Liver (tissue), 9 donors: ENCODE measurements around the gene NDOR1. TPM values are rescaled to one million over a fixed set of nuclear protein-coding genes. Genes with fewer than 3 reads are reported as not detected.

Source experiments
- DNase-seq: peaks from one replicate; pipeline ENCODE4 v3.0.0-alpha.2; 2017; ENCODE audit warnings: low spot score
- H3K27ac ChIP-seq, 2 donors: one replicate each; pipeline ENCODE4 v1.7.0; 2013; ENCODE audit warnings: inconsistent platforms in 2 of 2, low read length in 2 of 2, control low read depth in 1 of 2, low read depth in 1 of 2, mild to moderate bottlenecking in 1 of 2
- H3K27me3 ChIP-seq, 4 donors: one replicate each; pipeline versions ENCODE4 v1.6.1 to v1.7.0; 2013; ENCODE audit warnings: low read length in 3 of 4, inconsistent platforms in 1 of 4, mild to moderate bottlenecking in 1 of 4, moderate library complexity in 1 of 4; ENCODE audit not compliant: control insufficient read depth in 4 of 4, insufficient read depth in 4 of 4
- H3K36me3 ChIP-seq, 4 donors: one replicate each; pipeline versions ENCODE4 v1.6.1 to v1.7.0; 2013; ENCODE audit warnings: low read length in 3 of 4, mild to moderate bottlenecking in 3 of 4, low read depth in 1 of 4, moderate library complexity in 1 of 4; ENCODE audit not compliant: control insufficient read depth in 4 of 4, insufficient read depth in 3 of 4
- H3K4me1 ChIP-seq, 4 donors: one replicate each; pipeline versions ENCODE4 v1.6.1 to v1.7.0; 2013; ENCODE audit warnings: low read length in 3 of 4, mild to moderate bottlenecking in 3 of 4, moderate library complexity in 1 of 4; ENCODE audit not compliant: control insufficient read depth in 4 of 4, insufficient read depth in 4 of 4
- H3K4me3 ChIP-seq, 3 donors: one replicate each; pipeline versions ENCODE4 v1.6.1 to v1.7.0; 2013; ENCODE audit warnings: low read length in 3 of 3, control low read depth in 1 of 3, low read depth in 1 of 3, mild to moderate bottlenecking in 1 of 3
- H3K9ac ChIP-seq, 2 donors: one replicate each; pipeline ENCODE4 v1.7.0; 2013; ENCODE audit warnings: low read length in 2 of 2, mild to moderate bottlenecking in 2 of 2, moderate library complexity in 2 of 2, control low read depth in 1 of 2, low read depth in 1 of 2
- H3K9me3 ChIP-seq, 4 donors: one replicate each; pipeline versions ENCODE4 v1.6.1 to v1.7.0; 2013; ENCODE audit warnings: low read length in 3 of 4; ENCODE audit not compliant: control insufficient read depth in 4 of 4
- ATF3 ChIP-seq: IDR thresholded peaks from 2 replicates; pipeline ENCODE4 v1.6.1; 2016; ENCODE audit warnings: antibody characterized with exemption
- EGR1 ChIP-seq, 2 donors: IDR thresholded peaks; 2 replicates each; pipeline ENCODE4 v1.6.1; 2016 to 2018; ENCODE audit warnings: antibody characterized with exemption in 2 of 2, low read depth in 2 of 2
- FOXA1 ChIP-seq: IDR thresholded peaks from 2 replicates; pipeline ENCODE4 v1.6.1; 2016; ENCODE audit warnings: antibody characterized with exemption
- FOXA2 ChIP-seq: IDR thresholded peaks from 2 replicates; pipeline ENCODE4 v1.6.1; 2016; ENCODE audit warnings: antibody characterized with exemption
- GABPA ChIP-seq, 2 donors: IDR thresholded peaks in 1 of 2; conservative IDR thresholded peaks in 1 of 2; 2 replicates each; pipeline ENCODE4 v1.6.1; 2016; ENCODE audit warnings: antibody characterized with exemption in 2 of 2, mild to moderate bottlenecking in 1 of 2, moderate library complexity in 1 of 2
- HNF4A ChIP-seq, 2 donors: conservative IDR thresholded peaks; 2 replicates each; pipeline ENCODE4 v1.6.1; 2016; ENCODE audit warnings: antibody characterized with exemption in 2 of 2, mild to moderate bottlenecking in 2 of 2
- HNF4G ChIP-seq: IDR thresholded peaks from 2 replicates; pipeline ENCODE4 v1.6.1; 2016; ENCODE audit warnings: antibody characterized with exemption
- JUND ChIP-seq, 2 donors: IDR thresholded peaks; 2 replicates each; pipeline ENCODE4 v1.6.1; 2016; ENCODE audit warnings: antibody characterized with exemption in 2 of 2
- NR2F2 ChIP-seq: IDR thresholded peaks from 2 replicates; pipeline ENCODE4 v1.6.1; 2016; ENCODE audit warnings: antibody characterized with exemption
- RAD21 ChIP-seq, 2 donors: IDR thresholded peaks; 2 replicates each; pipeline ENCODE4 v1.6.1; 2016; ENCODE audit warnings: antibody characterized with exemption in 2 of 2, mild to moderate bottlenecking in 2 of 2
- RXRA ChIP-seq, 2 donors: IDR thresholded peaks; 2 replicates each; pipeline ENCODE4 v1.6.1; 2017 to 2018; ENCODE audit warnings: antibody characterized with exemption in 2 of 2, mild to moderate bottlenecking in 1 of 2
- SP1 ChIP-seq: IDR thresholded peaks from 2 replicates; pipeline ENCODE4 v1.6.1; 2018; ENCODE audit warnings: antibody characterized with exemption, mild to moderate bottlenecking
- TAF1 ChIP-seq: conservative IDR thresholded peaks from 2 replicates; pipeline ENCODE4 v1.6.1; 2016; ENCODE audit warnings: antibody characterized with exemption, mild to moderate bottlenecking
- YY1 ChIP-seq: IDR thresholded peaks from 2 replicates; pipeline ENCODE4 v1.6.1; 2016; ENCODE audit warnings: antibody characterized with exemption, mild to moderate bottlenecking
- ZBTB33 ChIP-seq: IDR thresholded peaks from 2 replicates; pipeline ENCODE4 v1.6.1; 2016; ENCODE audit warnings: antibody characterized with exemption
- WGBS: extraction: QIAGEN DNeasy Blood & Tissue Kit; methylation state at CpG from one replicate; pipeline ENCODE4 v1.1.7; 2013; 5-methylcytosine and 5-hydroxymethylcytosine counted together
- polyA plus RNA-seq, 2 donors: library from polyadenylated mRNA; stranded (reverse) in 1 of 2; unstranded in 1 of 2; fragments of 200-250 nt in 1 of 2; fragments of >200 nt in 1 of 2; fragmentation: Nextera tagmentation in 1 of 2; extraction: Ambion mirVana in 1 of 2; gene quantifications; one replicate each; pipeline versions ENCODE4 v1.2.1 to v1.2.3, GENCODE V29; 2013 to 2015
- total RNA-seq, 2 donors: library from RNA; depleted of rRNA; stranded (reverse); fragments of >200 nt; gene quantifications; one replicate each; pipeline ENCODE4 v1.2.3, GENCODE V29; 2014
- TF ChIP-seq, protein P1 (sequence below): IDR thresholded peaks from 2 replicates; pipeline ENCODE4 v1.6.1; 2016; ENCODE audit warnings: antibody characterized with exemption, mild to moderate bottlenecking
- TF ChIP-seq, protein P2 (sequence below): IDR thresholded peaks from 2 replicates; pipeline ENCODE4 v1.6.1; 2016; ENCODE audit warnings: antibody characterized with exemption
- TF ChIP-seq, protein P3 (sequence below): fragments of 150-350 bp; IDR thresholded peaks from 2 replicates; pipeline ENCODE4 v1.5.1; 2017; ENCODE audit warnings: improper control_type of control experiment, low read depth, low read length; ENCODE audit not compliant: missing input control
- donor health status: healthy.
- donor health status: healthy.
- donor health status: healthy.
- donor health status: healthy.
- donor health status: healthy.

NDOR1 gene
- total and polyA plus RNA-seq, 4 donors, result 2.5 to 4.7 (median 3.2) TPM

GRCh38 chr9:137240841-137241489 lies 35.5 kb downstream of the NDOR1 start, which contains the start of gene TUBB4B:
Gene TUBB4B, plus strand, starts transcription at chr9:137241287. Its CDS starts 74 bp downstream, at chr9:137241361.
- peak within 1 kb of the TSS in 1 of 2 donors; percentile 82 for H3K9ac ChIP-seq
- no peaks in the 10 kb centered on the region for H3K9me3 ChIP-seq
- peaks cover 8 to 49% (median 21%) of the 10 kb centered on the region in 4 donors for H3K4me1 ChIP-seq
- H3K27me3 ChIP-seq, result no peaks in the 10 kb centered on the region
- DNase-seq, result peak; percentile 97
- H3K27ac ChIP-seq, result peak within 1 kb of the TSS; percentile 74 to 92
- TF ChIP-seq NR2F2, result no peak
- no peak for TF ChIP-seq RXRA (IDR thresholded peaks at IDR 0.05)
- peak in 1 of 2 donors; percentile 70 for TF ChIP-seq EGR1 (IDR thresholded peaks at IDR 0.05; ENCODE audit: low read depth in 2 of 2)
- TF ChIP-seq, protein P1, sequence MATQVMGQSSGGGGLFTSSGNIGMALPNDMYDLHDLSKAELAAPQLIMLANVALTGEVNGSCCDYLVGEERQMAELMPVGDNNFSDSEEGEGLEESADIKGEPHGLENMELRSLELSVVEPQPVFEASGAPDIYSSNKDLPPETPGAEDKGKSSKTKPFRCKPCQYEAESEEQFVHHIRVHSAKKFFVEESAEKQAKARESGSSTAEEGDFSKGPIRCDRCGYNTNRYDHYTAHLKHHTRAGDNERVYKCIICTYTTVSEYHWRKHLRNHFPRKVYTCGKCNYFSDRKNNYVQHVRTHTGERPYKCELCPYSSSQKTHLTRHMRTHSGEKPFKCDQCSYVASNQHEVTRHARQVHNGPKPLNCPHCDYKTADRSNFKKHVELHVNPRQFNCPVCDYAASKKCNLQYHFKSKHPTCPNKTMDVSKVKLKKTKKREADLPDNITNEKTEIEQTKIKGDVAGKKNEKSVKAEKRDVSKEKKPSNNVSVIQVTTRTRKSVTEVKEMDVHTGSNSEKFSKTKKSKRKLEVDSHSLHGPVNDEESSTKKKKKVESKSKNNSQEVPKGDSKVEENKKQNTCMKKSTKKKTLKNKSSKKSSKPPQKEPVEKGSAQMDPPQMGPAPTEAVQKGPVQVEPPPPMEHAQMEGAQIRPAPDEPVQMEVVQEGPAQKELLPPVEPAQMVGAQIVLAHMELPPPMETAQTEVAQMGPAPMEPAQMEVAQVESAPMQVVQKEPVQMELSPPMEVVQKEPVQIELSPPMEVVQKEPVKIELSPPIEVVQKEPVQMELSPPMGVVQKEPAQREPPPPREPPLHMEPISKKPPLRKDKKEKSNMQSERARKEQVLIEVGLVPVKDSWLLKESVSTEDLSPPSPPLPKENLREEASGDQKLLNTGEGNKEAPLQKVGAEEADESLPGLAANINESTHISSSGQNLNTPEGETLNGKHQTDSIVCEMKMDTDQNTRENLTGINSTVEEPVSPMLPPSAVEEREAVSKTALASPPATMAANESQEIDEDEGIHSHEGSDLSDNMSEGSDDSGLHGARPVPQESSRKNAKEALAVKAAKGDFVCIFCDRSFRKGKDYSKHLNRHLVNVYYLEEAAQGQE, result peak; percentile 94
- no peak for TF ChIP-seq ATF3
- peak in 1 of 2 donors; percentile 62 for TF ChIP-seq GABPA (IDR thresholded peaks at IDR 0.05 in 1 of 2, conservative IDR thresholded peaks at IDR 0.05 in 1 of 2)
- TF ChIP-seq HNF4G, result no peak
- TF ChIP-seq, protein P2, sequence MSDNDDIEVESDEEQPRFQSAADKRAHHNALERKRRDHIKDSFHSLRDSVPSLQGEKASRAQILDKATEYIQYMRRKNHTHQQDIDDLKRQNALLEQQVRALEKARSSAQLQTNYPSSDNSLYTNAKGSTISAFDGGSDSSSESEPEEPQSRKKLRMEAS, result no peak
- TF ChIP-seq FOXA2, result no peak
- TF ChIP-seq ZBTB33, result no peak
- no peak for TF ChIP-seq JUND (IDR thresholded peaks at IDR 0.05)
- TF ChIP-seq, protein P3, sequence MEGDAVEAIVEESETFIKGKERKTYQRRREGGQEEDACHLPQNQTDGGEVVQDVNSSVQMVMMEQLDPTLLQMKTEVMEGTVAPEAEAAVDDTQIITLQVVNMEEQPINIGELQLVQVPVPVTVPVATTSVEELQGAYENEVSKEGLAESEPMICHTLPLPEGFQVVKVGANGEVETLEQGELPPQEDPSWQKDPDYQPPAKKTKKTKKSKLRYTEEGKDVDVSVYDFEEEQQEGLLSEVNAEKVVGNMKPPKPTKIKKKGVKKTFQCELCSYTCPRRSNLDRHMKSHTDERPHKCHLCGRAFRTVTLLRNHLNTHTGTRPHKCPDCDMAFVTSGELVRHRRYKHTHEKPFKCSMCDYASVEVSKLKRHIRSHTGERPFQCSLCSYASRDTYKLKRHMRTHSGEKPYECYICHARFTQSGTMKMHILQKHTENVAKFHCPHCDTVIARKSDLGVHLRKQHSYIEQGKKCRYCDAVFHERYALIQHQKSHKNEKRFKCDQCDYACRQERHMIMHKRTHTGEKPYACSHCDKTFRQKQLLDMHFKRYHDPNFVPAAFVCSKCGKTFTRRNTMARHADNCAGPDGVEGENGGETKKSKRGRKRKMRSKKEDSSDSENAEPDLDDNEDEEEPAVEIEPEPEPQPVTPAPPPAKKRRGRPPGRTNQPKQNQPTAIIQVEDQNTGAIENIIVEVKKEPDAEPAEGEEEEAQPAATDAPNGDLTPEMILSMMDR, result no peak
- no peak for TF ChIP-seq FOXA1
- TF ChIP-seq SP1, result peak; percentile 100
- TF ChIP-seq TAF1, result peak; percentile 99
- TF ChIP-seq HNF4A (conservative IDR thresholded peaks at IDR 0.05), result no peak
- TF ChIP-seq YY1, result peak; percentile 93
- TF ChIP-seq RAD21 (IDR thresholded peaks at IDR 0.05), result no peak
- H3K4me3 ChIP-seq, result peak within 1 kb of the TSS; percentile 77 to 97 (median 88)
- peaks cover 0 to 11% (median 5%) of the 10 kb centered on the region in 4 donors for H3K36me3 ChIP-seq
- under 1% methylated on average over 67 of the region's 67 CpGs for WGBS
